HepG2 (cell line): Measurements from ENCODE around the gene MGMT. TPM values are rescaled to one million over a fixed set of nuclear protein-coding genes. Genes with fewer than 3 reads are reported as not detected.

ENCODE experiments used
- ATAC-seq: fragments of 200-7000 bp; cut with Tn5 transposase; 3 replicates; pipeline ENCODE4 v1.9.1; 2020; ENCODE audit warnings: mild to moderate bottlenecking, moderate library complexity
- BruUV-seq: library from RNA; stranded (reverse); fragments of 400-500 nt; replicated peaks from 2 replicates; lab custom pipeline; 2021; lab: Mats Ljungman, UMichigan
- CTCF ChIA-PET: fragments of 300-600 bp; formaldehyde crosslinking; extraction: SDS; loops from one replicate; lab custom pipeline; 2021; ENCODE audit warnings: low total read pairs, inconsistent platforms, low intra/inter-chr PET ratio; lab: Yijun Ruan, JAX
- POLR2A ChIA-PET: fragments of 350-600 bp; sonication (Branson Sonifier 250); formaldehyde crosslinking; loops from one replicate; lab custom pipeline; 2020; ENCODE audit warnings: antibody characterized with exemption, inconsistent platforms; lab: Yijun Ruan, JAX
- DNase-seq: peaks from one replicate; pipeline ENCODE4 v3.0.0-alpha.2; 2015; ENCODE audit warnings: low spot score
- FAIRE-seq: peaks from 3 replicates; lab custom pipeline; 2011; peaks lifted over from hg19 to GRCh38; lab: Jason Lieb, UNC
- H2AFZ ChIP-seq: one replicate; pipeline ENCODE4 v1.6.1; 2011; ENCODE audit warnings: low read length, inconsistent platforms
- H3K27ac ChIP-seq: fragments of 300-600 bp; 3 replicates; pipeline ENCODE4 v1.8.0; 2011; ENCODE audit warnings: mixed run types, mild to moderate bottlenecking, mixed read lengths, low read length, inconsistent platforms; ENCODE audit not compliant: insufficient read depth; ENCODE audit errors: extremely low read length
- H3K27me3 ChIP-seq, 2 experiments: fragments of 200-600 bp in 1 of 2; 2 replicates in 1 of 2; 3 replicates in 1 of 2; pipeline versions ENCODE4 v1.6.0 to v1.8.0; 2011; ENCODE audit warnings: low read length in 2 of 2, mild to moderate bottlenecking in 2 of 2, moderate library complexity in 2 of 2, inconsistent platforms in 1 of 2; ENCODE audit not compliant: insufficient read depth in 2 of 2, control insufficient read depth in 1 of 2
- H3K36me3 ChIP-seq, 2 experiments: fragments of 200-600 bp in 1 of 2; replicated peaks in 1 of 2; 2 replicates in 1 of 2; 3 replicates in 1 of 2; pipeline versions ENCODE4 v1.5.1 to v1.8.0; 2011; ENCODE audit warnings: low read length in 2 of 2, inconsistent platforms in 1 of 2; ENCODE audit not compliant: insufficient read depth in 2 of 2, control insufficient read depth in 1 of 2
- H3K4me1 ChIP-seq: 2 replicates; pipeline ENCODE4 v1.5.1; 2012; ENCODE audit warnings: low read length, inconsistent platforms; ENCODE audit not compliant: insufficient read depth
- H3K4me2 ChIP-seq: 2 replicates; pipeline ENCODE4 v1.6.0; 2011; ENCODE audit warnings: low read depth, low read length, inconsistent platforms
- H3K4me3 ChIP-seq, 3 experiments: fragments of 200-600 bp in 1 of 3; sonication (generic), shearing (Covaris generic) in 1 of 3; replicated peaks in 1 of 3; 2 replicates each; pipeline ENCODE4 v1.5.1; 2011 to 2016; ENCODE audit warnings: low read length in 3 of 3, inconsistent platforms in 2 of 3, low read depth in 2 of 3, mild to moderate bottlenecking in 2 of 3, control low read depth in 1 of 3, mixed read lengths in 1 of 3; ENCODE audit not compliant: insufficient read depth in 1 of 3
- H3K79me2 ChIP-seq: one replicate; pipeline ENCODE4 v1.6.1; 2011; ENCODE audit warnings: low read length, inconsistent platforms; ENCODE audit not compliant: insufficient read depth
- H3K9ac ChIP-seq: 2 replicates; pipeline ENCODE4 v1.6.0; 2011; ENCODE audit warnings: mild to moderate bottlenecking, low read depth, low read length, inconsistent platforms; ENCODE audit not compliant: insufficient read depth
- H3K9me3 ChIP-seq: 2 replicates; pipeline ENCODE4 v1.5.1; 2012; ENCODE audit warnings: mild to moderate bottlenecking, low read length
- H4K20me1 ChIP-seq: 2 replicates; pipeline ENCODE4 v1.6.0; 2011; ENCODE audit warnings: inconsistent platforms, mild to moderate bottlenecking, low read length, moderate library complexity; ENCODE audit not compliant: insufficient read depth
- IRX3 ChIP-seq: sonication (generic); formaldehyde crosslinking; IDR thresholded peaks from 2 replicates; pipeline ENCODE4 v1.8.1; 2023; ENCODE audit warnings: mild to moderate bottlenecking, low read depth, missing genetic modification reagents, borderline replicate concordance
- KDM2A ChIP-seq: sonication (generic); formaldehyde crosslinking; IDR thresholded peaks from 2 replicates; pipeline ENCODE4 v1.4.0; 2020; ENCODE audit warnings: low read depth, missing genetic modification reagents, borderline replicate concordance
- NFYB ChIP-seq: sonication (generic); formaldehyde crosslinking; IDR thresholded peaks from 2 replicates; pipeline ENCODE4 v1.4.0; 2020; ENCODE audit warnings: missing genetic modification reagents
- NR2F2 ChIP-seq: IDR thresholded peaks from 2 replicates; pipeline ENCODE4 v1.6.1; 2012; ENCODE audit warnings: low read depth, inconsistent platforms, borderline replicate concordance
- PAWR ChIP-seq: sonication (generic); formaldehyde crosslinking; IDR thresholded peaks from 2 replicates; pipeline ENCODE4 v1.4.0; 2020; ENCODE audit warnings: missing genetic modification reagents, mild to moderate bottlenecking, borderline replicate concordance
- POGZ ChIP-seq: sonication (generic); formaldehyde crosslinking; IDR thresholded peaks from 2 replicates; pipeline ENCODE4 v1.4.0; 2020; ENCODE audit warnings: mild to moderate bottlenecking, missing genetic modification reagents
- PRMT3 ChIP-seq: sonication (generic); formaldehyde crosslinking; IDR thresholded peaks from 2 replicates; pipeline ENCODE4 v1.8.1; 2022; ENCODE audit warnings: low read depth, mild to moderate bottlenecking, moderate library complexity, missing genetic modification reagents, borderline replicate concordance
- SALL1 ChIP-seq: sonication (generic); formaldehyde crosslinking; IDR thresholded peaks from 2 replicates; pipeline ENCODE4 v1.8.0; 2022; ENCODE audit warnings: mild to moderate bottlenecking, missing genetic modification reagents
- ZNF441 ChIP-seq: sonication (generic); formaldehyde crosslinking; IDR thresholded peaks from 2 replicates; pipeline ENCODE4 v1.7.0; 2021; ENCODE audit warnings: missing genetic modification reagents, borderline replicate concordance
- ZNF546 ChIP-seq: sonication (generic); formaldehyde crosslinking; conservative IDR thresholded peaks from 2 replicates; pipeline ENCODE4 v1.8.1; 2023; ENCODE audit warnings: mild to moderate bottlenecking, missing genetic modification reagents
- ZNF563 ChIP-seq: sonication (generic); formaldehyde crosslinking; IDR thresholded peaks from 2 replicates; pipeline ENCODE4 v1.8.0; 2022; ENCODE audit warnings: mild to moderate bottlenecking, moderate library complexity, missing genetic modification reagents
- ZNF749 ChIP-seq: sonication (generic); formaldehyde crosslinking; IDR thresholded peaks from 2 replicates; pipeline ENCODE4 v1.8.0; 2022; ENCODE audit warnings: mild to moderate bottlenecking, missing genetic modification reagents, moderate library complexity, borderline replicate concordance
- ZSCAN22 ChIP-seq: sonication (generic); formaldehyde crosslinking; IDR thresholded peaks from 2 replicates; pipeline ENCODE4 v1.4.0; 2020; ENCODE audit warnings: mild to moderate bottlenecking, missing genetic modification reagents
- ZZZ3 ChIP-seq: sonication (generic); formaldehyde crosslinking; IDR thresholded peaks from 2 replicates; pipeline ENCODE4 v1.4.0; 2020; ENCODE audit warnings: missing genetic modification reagents, mild to moderate bottlenecking, borderline replicate concordance
- WGBS: methylation state at CpG from one replicate; pipeline ENCODE4 v1.1.6; 2017; ENCODE audit warnings: low lambda C conversion rate; 5-methylcytosine and 5-hydroxymethylcytosine counted together
- in situ Hi-C: cut with HindIII; loops from 2 replicates; pipeline ENCODE4 v1.10.0; 2017; ENCODE audit warnings: low pct_unique_long_range_greater_than_20kb; ENCODE audit not compliant: extremely low pct_ligation_motif_present
- intact Hi-C: fragments of 100-400 bp; cut with micrococcal nuclease; formaldehyde crosslinking; loops from one replicate; pipeline ENCODE4 v1.10.0; 2022; ENCODE audit not compliant: unreplicated experiment
- polyA plus RNA-seq, 8 experiments: library from polyadenylated mRNA; depleted of rRNA in 3 of 8; stranded (reverse) in 7 of 8; unstranded in 1 of 8; fragments of >200 nt; fragmentation: Illumina TruSeq in 4 of 8; extraction: Trizol in 4 of 8; gene quantifications; 2 replicates each; pipeline versions ENCODE4 v1.2.1 to v1.2.3, GENCODE V29; 2011 to 2016; ENCODE audit warnings: low read depth in 4 of 8, missing spikeins in 1 of 8, mixed read lengths in 1 of 8; ENCODE audit not compliant: insufficient read depth in 1 of 8
- total RNA-seq, 5 experiments: library from RNA; depleted of rRNA; stranded (reverse); fragments of >200 nt; fragmentation: Illumina TruSeq; extraction: Trizol; gene quantifications; 2 replicates each; pipeline ENCODE4 v1.2.3, GENCODE V29; 2016; ENCODE audit warnings: low read depth in 1 of 5
- TF ChIP-seq, protein P1 (sequence below): sonication (generic); formaldehyde crosslinking; IDR thresholded peaks from 2 replicates; pipeline ENCODE4 v1.4.0; 2020; ENCODE audit warnings: mild to moderate bottlenecking, missing genetic modification reagents
- TF ChIP-seq, protein P2 (sequence below): sonication (generic); formaldehyde crosslinking; IDR thresholded peaks from 2 replicates; pipeline ENCODE4 v1.4.0; 2020; ENCODE audit warnings: mild to moderate bottlenecking, missing genetic modification reagents, borderline replicate concordance

The MGMT gene
- total and polyA plus RNA-seq, 2 of the 13 experiments (the other 11 are each of a cell fraction or from before 2014, with no cell fraction given): 12.0 to 19.5 TPM

DNA sequence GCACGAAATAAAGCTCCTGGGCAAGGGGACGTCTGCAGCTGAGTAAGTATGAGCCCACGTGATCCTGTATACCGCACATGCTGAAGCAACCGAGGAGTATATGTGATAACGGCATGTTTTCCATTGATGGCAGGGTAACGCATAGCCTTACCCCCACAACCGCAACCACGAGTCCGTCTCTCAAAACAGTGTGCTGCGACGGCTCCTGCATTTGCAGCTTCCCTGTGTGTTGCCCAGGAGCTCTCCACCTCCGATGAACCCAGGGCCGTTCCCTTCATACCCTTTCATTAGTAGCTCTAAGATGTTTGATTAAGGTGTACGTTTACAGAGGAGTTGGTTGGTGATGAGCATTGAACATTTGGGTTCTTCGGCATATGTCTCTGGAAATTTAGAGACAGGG, 69.3 kb downstream of the MGMT start:
- CTCF ChIA-PET: no interaction called here
- no peak for FAIRE-seq
- POLR2A ChIA-PET: interaction anchor here (1.4 kb wide), 1 partner anchor 12 kb away, joined by 3 read pairs; no protein-coding TSS in a partner anchor

DNA sequence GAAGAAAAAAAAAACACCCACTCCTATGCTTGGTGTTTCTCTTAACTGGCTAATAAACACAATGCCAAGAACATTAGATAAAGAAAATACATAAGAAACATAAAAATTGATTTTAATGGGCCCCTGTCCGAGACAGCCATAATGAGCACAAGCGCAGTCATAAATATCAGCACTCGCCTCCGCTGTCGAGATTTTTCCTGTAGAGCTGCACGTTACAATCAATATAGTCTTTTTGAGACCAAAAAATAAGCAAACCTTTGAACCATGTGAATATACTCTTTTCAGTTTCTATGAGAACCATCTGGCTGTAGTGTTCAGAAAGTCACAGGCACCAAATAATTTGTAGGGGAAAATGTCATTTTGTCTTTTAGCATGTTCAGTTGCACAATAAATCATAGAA, 70.1 kb downstream of the MGMT start:
- no peak for TF ChIP-seq NFYB (CRISPR knock-in tag)
- no peak for TF ChIP-seq ZNF749
- TF ChIP-seq NR2F2: no peak
- no peak for TF ChIP-seq KDM2A (CRISPR knock-in tag)
- no peak for TF ChIP-seq ZZZ3 (CRISPR knock-in tag)
- TF ChIP-seq PAWR (CRISPR knock-in tag): no peak
- no peak for TF ChIP-seq IRX3
- TF ChIP-seq SALL1 (CRISPR knock-in tag): no peak
- no peak for TF ChIP-seq POGZ (CRISPR knock-in tag)
- TF ChIP-seq, protein P1, sequence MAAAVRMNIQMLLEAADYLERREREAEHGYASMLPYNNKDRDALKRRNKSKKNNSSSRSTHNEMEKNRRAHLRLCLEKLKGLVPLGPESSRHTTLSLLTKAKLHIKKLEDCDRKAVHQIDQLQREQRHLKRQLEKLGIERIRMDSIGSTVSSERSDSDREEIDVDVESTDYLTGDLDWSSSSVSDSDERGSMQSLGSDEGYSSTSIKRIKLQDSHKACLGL (CRISPR knock-in tag): no peak
- TF ChIP-seq, protein P2, sequence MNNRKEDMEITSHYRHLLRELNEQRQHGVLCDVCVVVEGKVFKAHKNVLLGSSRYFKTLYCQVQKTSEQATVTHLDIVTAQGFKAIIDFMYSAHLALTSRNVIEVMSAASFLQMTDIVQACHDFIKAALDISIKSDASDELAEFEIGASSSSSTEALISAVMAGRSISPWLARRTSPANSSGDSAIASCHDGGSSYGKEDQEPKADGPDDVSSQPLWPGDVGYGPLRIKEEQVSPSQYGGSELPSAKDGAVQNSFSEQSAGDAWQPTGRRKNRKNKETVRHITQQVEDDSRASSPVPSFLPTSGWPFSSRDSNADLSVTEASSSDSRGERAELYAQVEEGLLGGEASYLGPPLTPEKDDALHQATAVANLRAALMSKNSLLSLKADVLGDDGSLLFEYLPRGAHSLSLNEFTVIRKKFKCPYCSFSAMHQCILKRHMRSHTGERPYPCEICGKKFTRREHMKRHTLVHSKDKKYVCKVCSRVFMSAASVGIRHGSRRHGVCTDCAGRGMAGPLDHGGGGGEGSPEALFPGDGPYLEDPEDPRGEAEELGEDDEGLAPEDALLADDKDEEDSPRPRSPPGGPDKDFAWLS (CRISPR knock-in tag): no peak
- no peak for TF ChIP-seq ZSCAN22 (CRISPR knock-in tag)
- TF ChIP-seq ZNF563 (CRISPR knock-in tag): no peak
- no peak for TF ChIP-seq PRMT3 (CRISPR knock-in tag)
- in situ Hi-C loops: no loop called here
- Histone ChIP-seq H4K20me1 (no peaks in the 10 kb centered on the region), H3K9me3 (peaks cover 9% of the 10 kb centered on the region; the same call in 1 of the 2 replicates), H2AFZ (no peak overlapping the region), H3K4me1 (peaks cover under 1% of the 10 kb centered on the region; the same call in 1 of the 2 replicates), H3K27ac (no peak overlapping the region), H3K27me3 (no peaks in the 10 kb centered on the region), H3K9ac (no peak overlapping the region), H3K4me2 (no peak overlapping the region), H3K79me2 (no peaks in the 10 kb centered on the region), H3K36me3 (no peaks in the 10 kb centered on the region), H3K4me3 (no peak overlapping the region)
- TSS peak; percentile 55 for BruUV-seq
- CTCF ChIA-PET: no interaction called here
- FAIRE-seq: no peak
- intact Hi-C loops: no loop called here
- ATAC-seq: no peak
- DNase-seq: no peak
- POLR2A ChIA-PET: no interaction called here
- 76% methylated on average over 6 of the region's 6 CpGs for WGBS

More for the DNA sequence above, 69.3 kb downstream of the MGMT start:
- no peak for DNase-seq
- intact Hi-C loops (no loop called here), in situ Hi-C loops (no loop called here)
- no peak for ATAC-seq
- Histone ChIP-seq H3K27ac (no peak overlapping the region), H3K4me2 (no peak overlapping the region), H3K27me3 (no peaks in the 10 kb centered on the region), H3K9ac (no peak overlapping the region), H3K4me3 (no peak overlapping the region), H4K20me1 (no peaks in the 10 kb centered on the region), H3K36me3 (no peaks in the 10 kb centered on the region), H3K4me1 (peaks cover 7% of the 10 kb centered on the region), H3K9me3 (peaks cover 13% of the 10 kb centered on the region; the same call in 1 of the 2 replicates), H3K79me2 (no peaks in the 10 kb centered on the region), H2AFZ (no peak overlapping the region)
- TF ChIP-seq ZNF441 (CRISPR knock-in tag) (no peak), ZNF546 (CRISPR knock-in tag) (no peak)
- BruUV-seq: no TSS peak
- WGBS: 87% methylated on average over 16 of the region's 16 CpGs
